Sigmoid colon (tissue), 4 donors: ENCODE results near the gene UBE2N.

Source experiments
- POLR2A ChIP-seq, 2 donors: fragments of 450-650 bp; IDR thresholded peaks; one replicate each; pipeline ENCODE4 v1.6.1; 2016; ENCODE audit warnings: antibody characterized with exemption in 2 of 2, mild to moderate bottlenecking in 2 of 2, moderate library complexity in 2 of 2
- POLR2AphosphoS5 ChIP-seq, 4 donors: sonication (generic); formaldehyde crosslinking; IDR thresholded peaks; one replicate each; pipeline ENCODE4 v1.6.1; 2017; ENCODE audit warnings: antibody characterized with exemption in 4 of 4
- TF ChIP-seq, protein P1 (sequence below), 4 experiments: fragments of 450-650 bp in 3 of 4; fragments of 200-600 bp in 1 of 4; IDR thresholded peaks; one replicate each; pipeline ENCODE4 v1.5.1; 2016 to 2019; ENCODE audit warnings: antibody characterized with exemption in 4 of 4, mild to moderate bottlenecking in 3 of 4, moderate library complexity in 2 of 4

DNA sequence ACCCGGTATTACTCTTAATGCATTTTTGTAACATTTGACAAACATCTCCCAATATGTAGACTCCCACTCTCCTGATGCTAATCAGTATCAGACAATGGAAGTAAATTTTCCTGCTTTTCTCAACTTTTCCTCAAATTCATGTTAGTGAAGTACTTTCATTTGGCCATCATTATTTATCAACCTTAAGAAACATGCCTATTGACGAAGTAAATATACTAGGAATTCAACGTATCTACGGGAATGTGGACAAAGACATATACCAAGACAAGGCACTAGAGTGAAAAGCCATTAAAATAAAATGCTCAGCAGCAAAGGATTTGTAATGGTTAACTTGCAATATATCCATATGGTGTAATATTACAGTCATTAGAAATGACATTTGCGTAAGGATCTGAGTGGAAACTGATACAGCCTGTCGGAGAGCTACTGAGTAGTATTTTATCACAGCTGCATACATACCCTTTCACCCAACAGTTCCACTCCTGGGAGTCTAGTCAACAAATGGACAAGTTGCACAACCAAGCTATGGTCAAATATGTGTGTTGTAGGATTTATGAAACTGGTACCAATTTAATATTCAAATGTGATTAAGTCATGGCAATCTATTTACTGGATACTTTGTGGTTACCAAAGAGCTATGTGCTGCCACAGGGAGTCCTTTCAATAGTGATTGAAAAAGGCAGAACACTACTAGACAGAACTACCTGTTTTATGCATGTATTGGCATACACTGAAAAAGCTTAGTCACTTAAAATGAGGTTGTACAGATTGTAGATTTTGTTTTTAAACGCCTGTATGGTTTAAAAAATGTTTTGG is 37.6 kb downstream of the UBE2N start:
- TF ChIP-seq, protein P1, sequence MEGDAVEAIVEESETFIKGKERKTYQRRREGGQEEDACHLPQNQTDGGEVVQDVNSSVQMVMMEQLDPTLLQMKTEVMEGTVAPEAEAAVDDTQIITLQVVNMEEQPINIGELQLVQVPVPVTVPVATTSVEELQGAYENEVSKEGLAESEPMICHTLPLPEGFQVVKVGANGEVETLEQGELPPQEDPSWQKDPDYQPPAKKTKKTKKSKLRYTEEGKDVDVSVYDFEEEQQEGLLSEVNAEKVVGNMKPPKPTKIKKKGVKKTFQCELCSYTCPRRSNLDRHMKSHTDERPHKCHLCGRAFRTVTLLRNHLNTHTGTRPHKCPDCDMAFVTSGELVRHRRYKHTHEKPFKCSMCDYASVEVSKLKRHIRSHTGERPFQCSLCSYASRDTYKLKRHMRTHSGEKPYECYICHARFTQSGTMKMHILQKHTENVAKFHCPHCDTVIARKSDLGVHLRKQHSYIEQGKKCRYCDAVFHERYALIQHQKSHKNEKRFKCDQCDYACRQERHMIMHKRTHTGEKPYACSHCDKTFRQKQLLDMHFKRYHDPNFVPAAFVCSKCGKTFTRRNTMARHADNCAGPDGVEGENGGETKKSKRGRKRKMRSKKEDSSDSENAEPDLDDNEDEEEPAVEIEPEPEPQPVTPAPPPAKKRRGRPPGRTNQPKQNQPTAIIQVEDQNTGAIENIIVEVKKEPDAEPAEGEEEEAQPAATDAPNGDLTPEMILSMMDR (IDR thresholded peaks at IDR 0.05): no peak
- TF ChIP-seq POLR2AphosphoS5 (IDR thresholded peaks at IDR 0.05): no peak
- no peak for TF ChIP-seq POLR2A (IDR thresholded peaks at IDR 0.05)
